Measurements from ENCODE around the gene TMEM72. TPM values are rescaled to one million over a fixed set of nuclear protein-coding genes. Genes with fewer than 3 reads are reported as not detected.

The TMEM72 gene
- total RNA-seq, 1 donor = not detected

DNA sequence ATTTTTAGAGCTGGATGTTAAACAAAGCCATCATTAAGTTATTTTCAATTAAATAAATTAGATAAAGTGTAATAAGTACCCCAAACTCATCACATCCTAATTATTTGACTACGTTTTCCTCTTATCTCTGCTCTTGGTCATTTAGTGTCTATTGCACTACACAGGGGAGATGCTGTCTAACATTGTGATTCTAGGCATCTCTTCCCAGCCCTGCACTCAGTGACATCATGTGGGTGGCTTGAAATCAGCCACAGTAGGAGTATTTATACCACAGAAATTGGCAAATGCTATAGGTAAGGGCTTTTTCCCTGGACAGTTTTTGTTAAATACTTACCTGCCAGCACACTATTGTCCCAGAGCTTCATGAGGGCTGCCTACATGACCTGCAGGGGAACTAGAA lies 21.3 kb upstream of the TMEM72 start:
- Histone ChIP-seq H3K27ac (ENCODE audit: low read depth, low read length) (no peak overlapping the region), H3K4me2 (ENCODE audit: insufficient read depth, low read length) (no peak overlapping the region), H3K36me3 (ENCODE audit: insufficient read depth, low read length) (no peaks in the 10 kb centered on the region), H3K79me2 (ENCODE audit: insufficient read depth, low read length) (no peaks in the 10 kb centered on the region), H3K4me3 (ENCODE audit: insufficient read depth, low read length) (no peak overlapping the region), H3K9me3 (ENCODE audit: low read depth, low read length) (no peaks in the 10 kb centered on the region), H2AFZ (ENCODE audit: low read length) (no peak overlapping the region), H3K4me1 (ENCODE audit: insufficient read depth, low read length) (no peaks in the 10 kb centered on the region), H4K20me1 (ENCODE audit: insufficient read depth, low read length) (no peaks in the 10 kb centered on the region), H3K27me3 (ENCODE audit: insufficient read depth, low read length) (peaks cover 18% of the 10 kb centered on the region)
- DNase-seq (ENCODE audit: insufficient read length, low spot score, missing footprints) = no peak
- TF ChIP-seq, protein P1, sequence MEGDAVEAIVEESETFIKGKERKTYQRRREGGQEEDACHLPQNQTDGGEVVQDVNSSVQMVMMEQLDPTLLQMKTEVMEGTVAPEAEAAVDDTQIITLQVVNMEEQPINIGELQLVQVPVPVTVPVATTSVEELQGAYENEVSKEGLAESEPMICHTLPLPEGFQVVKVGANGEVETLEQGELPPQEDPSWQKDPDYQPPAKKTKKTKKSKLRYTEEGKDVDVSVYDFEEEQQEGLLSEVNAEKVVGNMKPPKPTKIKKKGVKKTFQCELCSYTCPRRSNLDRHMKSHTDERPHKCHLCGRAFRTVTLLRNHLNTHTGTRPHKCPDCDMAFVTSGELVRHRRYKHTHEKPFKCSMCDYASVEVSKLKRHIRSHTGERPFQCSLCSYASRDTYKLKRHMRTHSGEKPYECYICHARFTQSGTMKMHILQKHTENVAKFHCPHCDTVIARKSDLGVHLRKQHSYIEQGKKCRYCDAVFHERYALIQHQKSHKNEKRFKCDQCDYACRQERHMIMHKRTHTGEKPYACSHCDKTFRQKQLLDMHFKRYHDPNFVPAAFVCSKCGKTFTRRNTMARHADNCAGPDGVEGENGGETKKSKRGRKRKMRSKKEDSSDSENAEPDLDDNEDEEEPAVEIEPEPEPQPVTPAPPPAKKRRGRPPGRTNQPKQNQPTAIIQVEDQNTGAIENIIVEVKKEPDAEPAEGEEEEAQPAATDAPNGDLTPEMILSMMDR (IDR thresholded peaks at IDR 0.05; ENCODE audit: extremely low read depth, low read depth, low read length) = no peak

DNA sequence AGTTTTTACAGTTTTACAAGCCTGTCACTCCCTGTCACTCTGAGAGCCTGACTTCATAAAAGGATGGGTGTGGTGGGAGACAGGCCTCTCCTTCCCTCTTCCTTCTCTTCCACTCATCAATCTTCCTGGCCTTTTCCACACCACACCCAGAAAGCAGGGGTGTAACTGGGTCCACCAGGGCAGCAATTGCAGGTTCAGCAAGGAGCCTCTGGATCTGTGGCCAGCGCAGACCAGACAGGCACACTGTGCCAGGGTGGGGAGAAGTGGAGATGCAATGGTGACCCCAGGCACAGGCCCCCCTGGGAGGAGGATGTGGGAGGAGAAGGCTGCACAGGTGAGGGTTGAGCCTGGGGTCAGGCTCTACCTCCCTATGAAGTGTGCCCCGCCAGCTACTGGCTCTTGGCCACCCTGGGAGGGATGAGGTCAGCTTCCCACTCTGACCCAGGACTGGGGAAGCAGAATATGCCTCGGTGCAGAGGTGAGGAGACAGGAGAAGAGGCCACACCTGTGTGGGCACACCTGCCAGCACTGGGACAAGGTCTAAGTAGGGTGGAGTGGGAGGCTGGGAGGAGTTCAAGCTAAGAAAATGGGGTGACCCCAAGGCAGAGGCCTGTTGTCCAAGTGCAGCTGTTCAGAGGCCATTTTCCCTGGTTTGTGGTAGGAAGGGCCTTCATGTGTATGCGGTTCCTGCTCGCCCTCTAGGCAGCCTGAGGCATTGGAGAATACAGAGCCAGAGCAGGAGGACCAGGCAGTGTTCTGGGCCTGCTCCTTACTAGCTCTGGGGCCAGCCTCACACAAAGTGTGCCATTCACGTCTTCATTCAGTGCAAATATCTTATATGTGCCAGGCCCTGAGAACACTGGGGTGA lies 20.2 kb upstream of the TMEM72 start:
- TF ChIP-seq, protein P1 (IDR thresholded peaks at IDR 0.05; ENCODE audit: extremely low read depth, low read depth, low read length) = no peak
- DNase-seq (ENCODE audit: insufficient read length, low spot score, missing footprints) = no peak
- Histone ChIP-seq H3K4me3 (ENCODE audit: insufficient read depth, low read length) (no peak overlapping the region), H3K27ac (ENCODE audit: low read depth, low read length) (no peak overlapping the region), H3K79me2 (ENCODE audit: insufficient read depth, low read length) (no peaks in the 10 kb centered on the region), H4K20me1 (ENCODE audit: insufficient read depth, low read length) (no peaks in the 10 kb centered on the region), H3K36me3 (ENCODE audit: insufficient read depth, low read length) (no peaks in the 10 kb centered on the region), H3K4me1 (ENCODE audit: insufficient read depth, low read length) (no peaks in the 10 kb centered on the region), H3K27me3 (ENCODE audit: insufficient read depth, low read length) (peaks cover 18% of the 10 kb centered on the region), H3K9me3 (ENCODE audit: low read depth, low read length) (no peaks in the 10 kb centered on the region), H3K4me2 (ENCODE audit: insufficient read depth, low read length) (no peak overlapping the region), H2AFZ (ENCODE audit: low read length) (no peak overlapping the region)

DNA sequence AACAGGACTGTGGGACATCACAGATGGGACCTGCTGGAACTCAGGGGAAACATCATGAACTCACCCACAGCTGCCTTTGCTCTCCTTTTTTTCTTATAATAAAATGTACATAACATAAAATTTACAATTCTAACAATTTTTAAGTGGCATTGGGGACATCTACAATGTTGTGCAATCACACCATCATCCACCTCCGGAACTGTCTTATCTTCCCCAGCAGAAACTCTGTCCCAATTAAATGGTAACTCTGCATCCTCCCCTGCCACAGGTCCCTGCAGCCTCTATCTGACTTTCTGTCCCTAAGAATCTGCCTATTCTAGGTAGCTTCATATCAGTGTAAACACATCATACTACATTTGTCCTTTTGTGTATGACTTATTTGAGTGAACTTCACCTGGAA lies 19.4 kb upstream of the TMEM72 start:
- no peaks in the 10 kb centered on the region for H3K36me3 ChIP-seq (ENCODE audit: insufficient read depth, low read length)
- H3K9me3 ChIP-seq (ENCODE audit: low read depth, low read length) = no peaks in the 10 kb centered on the region
- H3K4me1 ChIP-seq (ENCODE audit: insufficient read depth, low read length) = no peaks in the 10 kb centered on the region
- H3K4me3 ChIP-seq (ENCODE audit: insufficient read depth, low read length) = no peak overlapping the region
- no peaks in the 10 kb centered on the region for H3K79me2 ChIP-seq (ENCODE audit: insufficient read depth, low read length)
- no peaks in the 10 kb centered on the region for H4K20me1 ChIP-seq (ENCODE audit: insufficient read depth, low read length)
- no peak overlapping the region for H3K4me2 ChIP-seq (ENCODE audit: insufficient read depth, low read length)
- no peak for DNase-seq (ENCODE audit: insufficient read length, low spot score, missing footprints)
- H3K27ac ChIP-seq (ENCODE audit: low read depth, low read length) = no peak overlapping the region
- TF ChIP-seq, protein P1 (IDR thresholded peaks at IDR 0.05; ENCODE audit: extremely low read depth, low read depth, low read length) = no peak
- H2AFZ ChIP-seq (ENCODE audit: low read length) = no peak overlapping the region
- H3K27me3 ChIP-seq (ENCODE audit: insufficient read depth, low read length) = peaks cover 14% of the 10 kb centered on the region

DNA sequence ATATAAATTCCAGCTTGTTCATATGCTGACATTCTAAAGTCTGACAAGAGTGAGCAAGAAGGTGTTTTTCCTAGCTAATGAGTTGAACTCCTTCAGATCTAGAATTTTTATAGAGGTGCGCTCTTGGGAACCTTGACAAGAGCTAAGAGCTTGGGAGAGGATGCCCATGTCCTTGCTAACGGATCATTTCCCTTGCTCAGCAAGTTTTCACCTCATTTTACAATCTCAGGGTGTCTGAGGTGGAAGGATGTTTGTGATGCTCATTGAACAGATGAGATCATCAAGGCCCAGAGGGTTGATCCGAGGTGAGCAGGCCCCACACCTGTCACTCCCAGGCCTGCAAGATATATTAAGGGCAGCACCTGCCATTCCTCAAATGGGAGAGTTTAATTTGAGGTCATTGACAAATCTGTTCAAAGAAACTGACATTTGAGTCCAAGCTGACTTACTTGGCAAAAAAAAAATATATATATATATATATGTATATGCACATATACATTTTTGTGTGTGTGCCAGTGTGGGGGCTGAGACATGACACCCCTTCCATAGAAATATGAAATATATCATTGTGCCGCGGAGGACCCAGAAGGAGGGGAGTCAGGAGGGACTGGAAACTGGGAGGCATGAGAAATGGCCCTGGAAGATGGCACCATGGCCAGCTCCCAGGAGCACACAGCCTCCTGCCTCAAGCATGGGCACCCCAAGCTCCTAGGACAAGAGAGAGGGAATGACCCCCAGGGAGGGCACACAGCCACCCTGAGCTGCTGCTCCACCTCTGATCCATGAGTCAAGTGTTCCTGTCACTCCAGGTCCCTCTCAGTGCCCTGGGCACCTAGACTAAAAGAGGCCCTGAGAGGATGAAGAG lies 17.3 kb upstream of the TMEM72 start:
- Histone ChIP-seq H3K4me1 (ENCODE audit: insufficient read depth, low read length) (no peaks in the 10 kb centered on the region), H3K4me2 (ENCODE audit: insufficient read depth, low read length) (no peak overlapping the region), H3K4me3 (ENCODE audit: insufficient read depth, low read length) (no peak overlapping the region), H3K36me3 (ENCODE audit: insufficient read depth, low read length) (no peaks in the 10 kb centered on the region), H4K20me1 (ENCODE audit: insufficient read depth, low read length) (no peaks in the 10 kb centered on the region), H3K9me3 (ENCODE audit: low read depth, low read length) (no peaks in the 10 kb centered on the region), H3K27me3 (ENCODE audit: insufficient read depth, low read length) (peaks cover 10% of the 10 kb centered on the region), H3K27ac (ENCODE audit: low read depth, low read length) (no peak overlapping the region), H3K79me2 (ENCODE audit: insufficient read depth, low read length) (no peaks in the 10 kb centered on the region), H2AFZ (ENCODE audit: low read length) (no peak overlapping the region)
- TF ChIP-seq, protein P1 (IDR thresholded peaks at IDR 0.05; ENCODE audit: extremely low read depth, low read depth, low read length) = no peak
- no peak for DNase-seq (ENCODE audit: insufficient read length, low spot score, missing footprints)

Data from osteoblast (primary cell).